SW 1271 (cell line): Measurements from ENCODE around the gene LMTK3.

ENCODE experiments used
- DNase-seq, 2 experiments: peaks; one replicate each; lab custom pipeline; 2025; lab: John Stamatoyannopoulos, UW

LMTK3 gene

DNA sequence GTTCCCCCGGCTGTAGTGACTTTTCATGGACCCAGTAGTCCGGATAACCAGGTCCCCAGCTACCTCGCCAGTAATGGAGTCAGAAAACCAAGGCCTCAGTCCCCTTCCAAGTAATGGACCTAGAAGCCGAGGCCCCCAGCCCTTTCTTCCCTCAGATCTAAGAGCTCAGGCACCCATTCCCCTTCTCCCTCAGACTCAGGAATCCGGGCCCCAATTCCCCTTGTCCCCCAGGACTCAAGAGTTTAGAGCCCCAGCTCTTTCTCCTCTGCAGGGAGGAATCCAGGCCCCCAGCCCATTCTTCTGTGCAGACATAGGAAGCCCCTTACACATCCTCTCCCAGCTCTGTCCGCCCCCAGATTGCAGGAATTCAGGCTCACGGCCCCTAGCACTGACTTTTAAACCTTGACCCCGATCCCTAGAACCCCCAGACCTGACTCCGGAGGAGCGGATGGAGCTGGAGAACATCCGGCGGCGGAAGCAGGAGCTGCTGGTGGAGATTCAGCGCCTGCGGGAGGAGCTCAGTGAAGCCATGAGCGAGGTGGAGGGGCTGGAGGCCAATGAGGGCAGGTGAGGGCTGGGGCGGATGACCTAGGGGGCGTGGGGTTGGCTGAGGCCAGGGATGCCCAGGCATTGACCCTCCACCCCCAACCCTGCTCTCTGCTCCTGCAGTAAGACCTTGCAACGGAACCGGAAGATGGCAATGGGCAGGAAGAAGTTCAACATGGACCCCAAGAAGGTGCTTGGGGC, 41.5 kb downstream of the LMTK3 start:
- DNase-seq = no peak

- DNase-seq = peak in 1 of 2 experiments; percentile 62
These were observed 42.2 kb downstream of the LMTK3 start, which contains the start of gene CYTH2 for GRCh38 chr19:48469289-48469881. TSS of gene CYTH2 (plus strand) at chr19:48469369. CDS start at chr19:48469508, 139 bp downstream.

GRCh38 chr19:48468772-48469288, 42.8 kb downstream of the LMTK3 start:
- peak; percentile 94 to 98 for DNase-seq

GRCh38 chr19:48466561-48467325, 44.9 kb downstream of the LMTK3 start:
- DNase-seq = no peak

GRCh38 chr19:48465215-48465614, 46.4 kb downstream of the LMTK3 start:
- DNase-seq = no peak

DNA sequence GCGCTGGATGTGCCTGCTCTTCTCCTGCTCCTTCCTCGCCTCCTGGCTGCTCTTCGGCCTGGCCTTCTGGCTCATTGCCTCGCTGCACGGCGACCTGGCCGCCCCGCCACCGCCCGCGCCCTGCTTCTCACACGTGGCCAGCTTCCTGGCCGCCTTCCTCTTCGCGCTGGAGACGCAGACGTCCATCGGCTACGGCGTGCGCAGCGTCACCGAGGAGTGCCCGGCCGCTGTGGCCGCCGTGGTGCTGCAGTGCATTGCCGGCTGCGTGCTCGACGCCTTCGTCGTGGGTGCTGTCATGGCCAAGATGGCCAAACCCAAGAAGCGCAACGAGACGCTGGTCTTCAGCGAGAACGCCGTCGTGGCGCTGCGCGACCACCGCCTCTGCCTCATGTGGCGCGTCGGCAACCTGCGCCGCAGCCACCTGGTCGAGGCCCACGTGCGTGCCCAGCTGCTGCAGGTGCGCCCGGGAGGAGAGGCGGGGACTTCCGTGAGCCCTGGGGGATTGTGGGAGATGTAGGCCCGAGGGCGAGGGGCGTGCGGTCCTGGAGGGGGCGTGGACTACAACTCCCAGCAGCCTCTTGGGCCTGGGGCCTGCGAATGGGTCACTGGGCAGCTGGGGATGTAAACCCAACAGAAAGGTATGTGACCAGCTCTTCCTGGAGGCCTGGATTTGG, 49.5 kb downstream of the LMTK3 start:
- DNase-seq = no peak

- no peak for DNase-seq
These were observed 50.0 kb downstream of the LMTK3 start for GRCh38 chr19:48461651-48461981.

DNA sequence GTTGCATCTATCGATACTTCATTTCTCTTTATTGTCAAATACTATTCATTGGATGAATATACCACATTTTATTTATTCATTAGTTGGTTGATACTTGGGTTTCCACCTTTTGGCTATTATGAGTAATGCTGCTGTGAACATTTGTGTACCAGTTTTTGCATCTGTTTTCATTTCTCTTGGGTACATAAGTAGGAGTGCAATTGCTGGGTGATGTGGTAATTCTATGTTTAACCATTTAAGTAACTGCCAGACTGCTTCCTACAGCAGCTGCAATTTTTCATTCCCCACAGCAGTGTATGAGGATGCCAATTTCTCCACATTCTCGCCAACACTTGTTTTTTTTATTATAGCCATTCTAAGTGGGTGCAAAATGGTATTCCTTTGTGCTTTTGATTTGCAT, 53.6 kb downstream of the LMTK3 start:
- DNase-seq = no peak

- DNase-seq = no peak
These were observed 54.8 kb downstream of the LMTK3 start for GRCh38 chr19:48456864-48457263.

DNA sequence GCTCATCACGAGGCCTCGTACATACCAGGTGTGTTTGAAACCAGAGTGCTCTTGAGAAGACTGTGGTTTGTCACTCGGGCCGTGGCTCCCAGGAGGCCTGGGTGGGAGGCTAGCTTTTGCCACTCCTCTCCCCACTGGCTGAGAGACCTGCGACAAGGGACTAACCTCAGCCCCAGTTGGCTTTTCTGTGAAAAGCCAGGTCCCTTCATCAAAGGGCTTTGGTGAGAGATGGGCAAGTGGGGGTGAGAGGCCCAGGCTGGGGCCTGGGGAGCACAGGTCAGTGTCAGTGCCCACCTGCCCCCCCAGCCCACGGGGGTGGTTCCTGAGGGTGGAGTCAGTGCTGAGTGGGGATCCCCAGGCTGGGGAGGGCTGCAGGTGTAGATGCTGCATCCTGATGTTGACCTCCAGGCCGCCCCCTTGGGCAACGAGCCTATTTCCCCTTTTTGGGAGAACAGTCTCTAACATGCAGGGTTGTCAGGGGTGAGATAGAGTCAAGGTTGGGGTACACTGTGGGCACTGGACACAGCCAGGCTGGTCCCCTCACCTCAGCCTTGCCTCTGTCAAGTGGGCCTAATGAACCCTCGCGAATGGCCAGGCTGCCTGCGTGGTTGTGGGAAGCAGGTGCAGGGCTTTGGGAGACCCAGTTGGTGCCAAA, 55.6 kb downstream of the LMTK3 start:
- no peak for DNase-seq

GRCh38 chr19:48455171-48455907, 56.3 kb downstream of the LMTK3 start, which contains the start of gene KCNJ14:
TSS of gene KCNJ14 (plus strand) at chr19:48455574. CDS start at chr19:48461725, 6,151 bp downstream.
- no peak for DNase-seq

DNA sequence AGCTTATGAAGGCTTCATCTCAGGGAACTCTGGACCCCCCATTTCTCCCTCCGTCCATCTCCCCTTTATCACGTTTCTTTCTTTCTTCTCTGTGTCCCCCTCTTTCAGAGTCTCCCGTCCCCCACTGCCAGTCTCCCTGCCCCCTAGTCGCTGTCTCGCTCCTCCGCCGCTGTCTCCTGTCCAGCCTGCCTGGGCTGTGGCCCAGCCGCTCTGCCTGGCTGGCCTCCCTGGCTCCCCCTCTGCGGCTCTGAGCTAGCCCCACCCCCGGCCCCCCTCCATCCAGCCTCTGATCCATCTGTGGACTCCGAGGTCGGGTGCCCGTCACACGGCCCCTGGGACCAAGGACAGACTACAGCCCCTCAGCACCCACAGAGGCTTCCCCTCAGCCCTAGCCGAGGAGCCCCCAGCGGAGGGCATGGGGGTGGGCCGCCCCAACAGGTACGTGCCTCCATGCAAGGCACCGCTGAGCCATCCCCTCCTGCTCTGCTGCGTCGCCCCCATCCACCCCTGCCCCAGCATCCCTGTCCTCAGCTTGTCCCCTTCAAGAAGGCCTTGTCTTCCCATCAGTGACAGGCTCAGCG, 57.4 kb downstream of the LMTK3 start:
- no peak for DNase-seq

DNA sequence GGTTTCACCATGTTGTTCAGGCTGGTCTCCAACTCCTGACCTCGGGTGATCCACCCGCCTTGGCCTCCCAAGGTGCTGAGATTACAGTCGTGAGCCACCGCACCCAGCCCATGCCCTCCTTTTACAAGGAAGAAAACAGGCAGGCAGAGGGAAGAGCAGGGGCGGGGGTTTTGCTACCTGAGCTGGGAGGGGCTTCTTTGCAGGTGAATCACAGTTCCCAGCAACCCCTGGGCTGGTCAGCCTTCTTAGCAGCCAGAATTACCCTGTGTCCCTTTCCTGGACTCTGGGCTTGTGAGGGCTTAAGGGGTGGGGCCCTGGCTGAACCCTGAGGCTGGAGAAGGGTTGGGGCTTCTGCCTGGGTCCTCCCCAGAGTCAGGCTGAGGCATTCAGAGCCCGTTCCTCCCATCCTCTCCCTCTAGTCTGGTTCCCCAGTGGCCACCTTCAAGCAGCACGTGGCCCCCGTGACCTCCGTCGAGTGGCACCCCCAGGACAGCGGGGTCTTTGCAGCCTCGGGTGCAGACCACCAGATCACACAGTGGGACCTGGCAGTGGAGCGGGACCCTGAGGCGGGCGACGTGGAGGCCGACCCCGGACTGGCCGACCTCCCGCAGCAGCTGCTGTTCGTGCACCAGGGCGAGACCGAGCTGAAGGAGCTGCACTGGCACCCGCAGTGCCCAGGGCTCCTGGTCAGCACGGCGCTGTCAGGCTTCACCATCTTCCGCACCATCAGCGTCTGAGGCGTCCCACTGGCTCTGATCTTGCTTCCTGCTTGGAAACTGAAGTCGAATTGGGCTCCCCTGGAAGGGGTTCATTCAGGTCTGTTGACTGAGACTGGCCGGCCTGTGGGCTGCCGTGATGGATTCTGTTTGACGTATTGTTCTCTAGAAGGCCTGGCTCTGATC, 59.1 kb downstream of the LMTK3 start:
- no peak for DNase-seq

DNA sequence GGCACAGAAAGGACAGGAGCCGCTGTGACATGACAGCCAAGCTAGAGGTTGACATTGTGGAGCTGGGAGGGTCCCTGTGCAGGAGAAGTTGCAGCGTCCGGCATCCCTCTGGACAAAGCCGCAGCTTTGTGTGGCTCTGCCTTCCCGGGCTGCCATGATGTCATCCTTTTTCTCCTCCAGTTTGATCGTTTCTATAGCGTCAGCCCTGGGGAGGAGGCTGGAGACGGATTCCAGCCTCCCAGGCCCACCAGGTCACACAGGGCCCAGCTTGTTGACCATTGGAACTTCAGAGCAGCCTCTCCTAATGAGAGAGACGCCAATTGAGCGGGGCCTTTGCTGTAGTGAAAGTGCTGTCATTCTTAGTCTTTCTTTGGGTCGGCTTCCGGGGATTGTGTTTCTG, 60.0 kb downstream of the LMTK3 start:
- no peak for DNase-seq

DNA sequence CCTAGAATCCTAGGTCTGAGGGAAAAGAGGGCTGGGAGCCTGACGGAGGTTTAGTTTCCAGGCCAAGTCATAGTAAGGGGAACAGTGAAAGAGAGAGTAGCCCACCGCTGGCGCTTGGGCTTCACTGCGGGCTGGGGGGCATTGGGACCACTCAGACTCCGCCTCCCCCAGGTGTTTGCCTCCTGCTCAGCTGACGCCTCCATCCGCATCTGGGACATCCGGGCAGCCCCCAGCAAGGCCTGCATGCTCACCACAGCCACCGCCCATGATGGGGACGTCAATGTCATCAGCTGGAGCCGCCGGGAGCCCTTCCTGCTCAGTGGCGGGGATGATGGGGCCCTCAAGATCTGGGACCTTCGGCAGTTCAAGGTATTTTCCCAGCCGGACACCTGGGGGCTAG, 60.8 kb downstream of the LMTK3 start:
- DNase-seq = no peak

DNA sequence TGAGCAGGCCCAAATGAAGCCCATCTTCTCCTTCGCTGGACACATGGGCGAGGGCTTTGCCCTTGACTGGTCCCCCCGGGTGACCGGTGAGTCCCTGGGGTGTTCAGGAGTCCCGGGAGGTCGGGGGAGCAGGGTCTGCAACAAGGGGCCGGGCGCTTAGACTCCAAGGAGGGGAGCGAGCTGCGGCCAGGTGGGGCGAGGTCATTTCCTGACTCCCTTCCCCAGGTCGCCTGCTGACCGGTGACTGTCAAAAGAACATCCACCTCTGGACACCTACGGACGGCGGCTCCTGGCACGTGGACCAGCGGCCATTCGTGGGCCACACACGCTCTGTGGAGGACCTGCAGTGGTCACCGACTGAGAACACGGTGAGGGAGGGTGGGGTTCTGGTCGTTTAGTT, 61.2 kb downstream of the LMTK3 start:
- DNase-seq = no peak

GRCh38 chr19:48448563-48448962, 63.1 kb downstream of the LMTK3 start:
- DNase-seq = no peak

- DNase-seq = no peak
These were observed 65.1 kb downstream of the LMTK3 start for GRCh38 chr19:48446579-48446978.
